ENCODE data around the gene UNK. TPM values are rescaled to one million over a fixed set of nuclear protein-coding genes. Genes with fewer than 3 reads are reported as not detected.
A peak's percentile ranks its signal among the peaks of the same experiment; 100 is the strongest.

The UNK gene
- total RNA-seq, 1 experiment from 2014 or later: 16.0 TPM

DNA sequence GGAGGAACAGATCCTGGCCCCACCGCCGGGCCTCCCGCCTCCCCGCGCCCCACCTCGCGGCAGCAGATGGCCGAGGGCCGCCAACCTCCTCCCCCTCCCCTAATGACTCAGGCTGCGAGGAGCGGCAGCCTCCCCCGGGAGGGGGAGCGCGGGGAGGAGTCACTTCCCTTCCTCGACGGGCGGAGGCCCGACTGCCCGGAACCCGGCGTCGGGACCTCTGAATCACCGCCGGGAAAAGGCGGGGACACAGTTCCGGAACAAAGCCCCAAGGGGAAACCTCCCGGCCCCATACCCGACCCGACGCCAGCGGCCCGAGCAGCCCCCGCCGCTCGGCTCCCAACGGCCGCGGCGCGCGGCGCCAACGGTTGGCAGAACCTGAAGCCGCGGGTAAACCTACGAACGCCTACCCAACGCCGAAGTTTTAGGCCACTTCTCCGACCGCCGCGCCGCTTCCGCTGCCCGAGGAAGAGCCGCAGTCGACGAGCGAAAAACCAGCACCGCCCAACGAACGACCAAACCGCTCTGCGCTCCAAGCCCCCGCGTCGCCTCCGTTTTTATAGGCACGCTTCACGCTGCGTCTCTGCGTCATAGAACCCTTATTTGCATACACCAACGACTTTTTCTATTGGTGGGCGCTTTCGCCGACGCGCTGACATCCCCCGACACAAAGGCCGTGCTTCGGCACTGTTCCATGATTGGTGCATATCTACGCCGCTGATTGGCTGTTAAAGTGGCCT, 5.2 kb upstream of the UNK start:
- Histone ChIP-seq H3K36me3 (peaks cover 44% of the 10 kb centered on the region), H3K9me3 (no peaks in the 10 kb centered on the region), H3K4me3 (peak overlapping the region; percentile 69), H3K27me3 (no peaks in the 10 kb centered on the region)
- peak; percentile 98 for DNase-seq

GRCh38 chr17:75779987-75780889, 4.4 kb upstream of the UNK start:
- H3K27me3 ChIP-seq: no peaks in the 10 kb centered on the region
- no peak for DNase-seq
- peak overlapping the region; percentile 9 for H3K4me3 ChIP-seq
- no peaks in the 10 kb centered on the region for H3K9me3 ChIP-seq
- H3K36me3 ChIP-seq: peaks cover 39% of the 10 kb centered on the region

- DNase-seq: no peak
- Histone ChIP-seq H3K27me3 (no peaks in the 10 kb centered on the region), H3K9me3 (no peaks in the 10 kb centered on the region), H3K4me3 (peak overlapping the region; percentile 21), H3K36me3 (peaks cover 9% of the 10 kb centered on the region)
Measured at GRCh38 chr17:75783069-75783783, 1.4 kb upstream of the UNK start.

GRCh38 chr17:75783803-75784472, 668 bp upstream of the UNK start:
- Histone ChIP-seq H3K36me3 (peaks cover 2% of the 10 kb centered on the region), H3K4me3 (peak overlapping the region; percentile 95), H3K9me3 (no peaks in the 10 kb centered on the region), H3K27me3 (no peaks in the 10 kb centered on the region)
- DNase-seq: no peak

- Histone ChIP-seq H3K9me3 (no peaks in the 10 kb centered on the region), H3K36me3 (peaks cover 5% of the 10 kb centered on the region), H3K27me3 (no peaks in the 10 kb centered on the region), H3K4me3 (peak overlapping the region; percentile 95)
- peak; percentile 94 for DNase-seq
Measured at GRCh38 chr17:75785016-75785890, 647 bp downstream of the UNK start.

DNA sequence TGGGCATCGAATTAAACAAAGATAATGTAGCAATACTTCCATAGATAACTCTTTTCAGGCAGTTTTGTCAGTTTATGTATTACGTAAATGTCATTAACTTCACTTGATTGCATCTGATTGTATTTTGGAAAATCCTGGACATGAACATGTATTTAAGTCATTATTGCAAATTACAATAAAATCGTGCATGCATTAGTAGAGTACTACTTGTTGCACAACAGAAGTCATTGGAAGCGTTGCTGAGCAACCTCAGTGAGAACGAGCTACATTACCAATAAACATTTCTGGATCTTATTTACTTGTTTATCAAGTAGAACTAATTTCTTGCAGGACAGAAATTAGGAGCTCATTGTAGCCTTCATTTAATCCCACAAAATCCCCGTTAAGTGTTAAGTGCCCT, 6.6 kb downstream of the UNK start:
- no peaks in the 10 kb centered on the region for H3K27me3 ChIP-seq
- DNase-seq: no peak

DNA sequence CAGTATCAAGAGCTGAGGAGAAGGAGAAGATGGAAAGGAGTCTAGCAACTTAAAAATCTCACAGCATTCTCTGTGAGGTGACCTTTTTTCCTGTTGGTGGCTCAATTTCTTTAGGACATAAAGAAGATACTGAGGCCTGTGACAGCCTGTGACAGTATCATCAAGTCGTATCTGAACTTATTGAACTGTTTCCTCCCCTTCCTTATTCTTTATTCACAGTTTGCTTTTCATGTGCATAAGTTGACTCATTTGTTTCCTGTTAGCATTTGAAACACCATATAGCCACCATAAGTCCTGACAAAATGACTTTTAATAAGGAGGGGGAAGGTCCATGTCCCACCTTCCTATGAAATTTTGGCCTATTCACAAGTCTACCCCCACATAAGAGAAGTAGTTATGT, 8.9 kb downstream of the UNK start:
- no peaks in the 10 kb centered on the region for H3K9me3 ChIP-seq
- H3K36me3 ChIP-seq: peaks cover 61% of the 10 kb centered on the region
- DNase-seq: no peak
- H3K27me3 ChIP-seq: no peaks in the 10 kb centered on the region
- H3K4me3 ChIP-seq: no peak overlapping the region

More for the DNA sequence above, 6.6 kb downstream of the UNK start:
- H3K36me3 ChIP-seq: peaks cover 47% of the 10 kb centered on the region
- no peak overlapping the region for H3K4me3 ChIP-seq
- no peaks in the 10 kb centered on the region for H3K9me3 ChIP-seq

DNA sequence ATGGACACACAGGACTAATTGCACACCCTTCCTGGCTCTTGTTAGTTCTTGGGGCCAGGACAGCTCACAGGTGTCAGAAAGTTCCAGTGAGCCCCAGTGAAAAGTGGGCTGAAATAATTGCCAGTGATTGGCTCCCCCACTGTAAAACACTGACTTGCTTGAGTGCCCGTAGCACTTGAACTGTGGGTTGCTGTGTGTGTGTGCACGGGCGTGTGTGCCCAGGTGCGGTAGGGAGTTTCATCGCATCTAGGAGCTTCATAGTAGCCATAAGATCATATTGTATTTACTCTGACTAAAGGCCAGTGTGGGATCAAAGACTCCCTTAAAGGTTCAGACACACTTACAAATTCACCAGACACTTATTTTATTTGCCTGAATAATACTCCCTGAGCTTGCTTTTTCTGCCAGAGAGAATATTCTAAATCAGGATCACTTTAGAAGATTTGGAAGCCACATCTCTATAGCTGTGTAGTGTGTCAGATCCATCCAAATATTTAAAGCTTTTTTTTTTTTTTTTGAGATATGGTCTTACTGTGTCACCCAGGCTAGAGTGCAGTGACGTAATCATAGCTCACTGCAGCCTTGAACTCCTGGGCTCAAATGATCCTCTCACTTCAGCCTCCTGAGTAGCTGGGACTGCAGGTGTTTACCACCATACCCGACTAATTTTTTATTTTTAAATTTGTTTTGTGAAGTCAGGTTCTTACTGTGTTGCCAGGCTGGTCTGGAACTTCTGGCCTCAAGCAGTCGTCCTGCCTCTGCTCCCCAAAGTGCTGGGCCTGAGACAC, 11.4 kb downstream of the UNK start:
- Histone ChIP-seq H3K4me3 (no peak overlapping the region), H3K9me3 (no peaks in the 10 kb centered on the region), H3K36me3 (peaks cover 61% of the 10 kb centered on the region), H3K27me3 (no peaks in the 10 kb centered on the region)
- DNase-seq: no peak

DNA sequence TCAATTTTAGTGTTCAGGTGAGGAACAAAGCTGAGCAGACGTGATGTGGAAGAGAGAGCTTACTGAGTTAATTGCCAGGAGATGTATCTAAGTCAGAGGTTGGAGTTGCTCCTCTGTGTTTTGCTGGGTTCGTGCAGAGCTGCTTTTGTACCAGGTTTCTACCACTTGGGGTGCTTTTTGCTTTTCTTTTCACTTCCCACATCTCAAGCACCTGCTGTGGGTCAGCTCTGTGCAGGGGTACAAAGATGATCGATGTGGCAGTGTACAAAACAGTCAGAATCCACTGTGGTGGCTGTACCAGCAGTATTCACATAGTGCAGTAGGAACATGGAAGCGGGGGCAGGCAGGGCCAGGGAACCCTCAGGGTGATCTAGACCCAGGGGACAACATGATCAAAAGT, 14.8 kb downstream of the UNK start:
- H3K9me3 ChIP-seq: no peaks in the 10 kb centered on the region
- DNase-seq: no peak
- H3K27me3 ChIP-seq: no peaks in the 10 kb centered on the region
- peaks cover 39% of the 10 kb centered on the region for H3K36me3 ChIP-seq
- no peak overlapping the region for H3K4me3 ChIP-seq

DNA sequence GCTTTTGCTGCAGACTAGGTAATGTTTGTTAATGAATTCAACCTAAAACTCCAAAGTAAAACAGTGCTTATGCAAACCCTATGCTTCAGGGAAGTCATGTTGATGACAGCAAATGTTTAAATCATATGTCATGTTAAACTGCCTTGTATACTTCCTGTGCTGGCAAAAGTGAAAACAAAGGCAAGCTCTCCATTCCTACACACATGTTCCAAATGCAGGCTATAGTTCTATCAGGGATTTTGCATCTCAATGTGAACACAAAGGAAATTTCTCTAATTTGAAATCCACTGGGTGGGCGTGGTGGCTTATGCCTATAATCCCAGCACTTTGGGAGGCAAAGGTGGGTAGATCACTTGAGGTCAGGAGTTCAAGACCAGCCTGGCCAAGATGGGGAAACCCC, 19.3 kb downstream of the UNK start:
- Histone ChIP-seq H3K27me3 (no peaks in the 10 kb centered on the region), H3K9me3 (no peaks in the 10 kb centered on the region), H3K36me3 (peaks cover 21% of the 10 kb centered on the region), H3K4me3 (no peak overlapping the region)
- no peak for DNase-seq

GRCh38 chr17:75806822-75807500, 22.4 kb downstream of the UNK start:
- DNase-seq: no peak
- no peak overlapping the region for H3K4me3 ChIP-seq
- no peaks in the 10 kb centered on the region for H3K9me3 ChIP-seq
- no peaks in the 10 kb centered on the region for H3K27me3 ChIP-seq
- H3K36me3 ChIP-seq: peaks cover 38% of the 10 kb centered on the region

DNA sequence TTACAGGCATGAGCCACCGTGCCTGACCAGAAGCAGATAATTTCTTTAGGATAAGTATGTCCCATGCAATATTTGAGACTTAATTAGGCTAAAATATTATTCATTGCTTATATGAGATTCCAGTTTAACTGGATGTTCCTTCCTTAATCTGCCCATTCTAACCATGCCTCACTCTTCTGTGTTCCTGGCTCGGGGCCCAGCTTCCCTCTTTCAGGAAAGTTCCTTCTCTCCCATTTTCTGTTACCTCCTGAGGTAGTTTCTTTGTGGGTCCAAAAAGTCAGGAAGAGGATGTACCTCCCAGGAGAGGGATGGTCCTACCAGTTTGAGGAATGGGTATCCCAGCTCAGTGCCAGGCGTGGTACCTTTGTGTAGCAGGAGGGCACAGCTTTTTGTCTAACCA, 23.3 kb downstream of the UNK start:
- Histone ChIP-seq H3K36me3 (peaks cover 42% of the 10 kb centered on the region), H3K27me3 (no peaks in the 10 kb centered on the region), H3K9me3 (no peaks in the 10 kb centered on the region), H3K4me3 (no peak overlapping the region)
- no peak for DNase-seq

- no peak overlapping the region for H3K4me3 ChIP-seq
- peaks cover 49% of the 10 kb centered on the region for H3K36me3 ChIP-seq
- DNase-seq: no peak
- H3K27me3 ChIP-seq: no peaks in the 10 kb centered on the region
- no peaks in the 10 kb centered on the region for H3K9me3 ChIP-seq
Measured at GRCh38 chr17:75808549-75808904, 23.9 kb downstream of the UNK start.

DNA sequence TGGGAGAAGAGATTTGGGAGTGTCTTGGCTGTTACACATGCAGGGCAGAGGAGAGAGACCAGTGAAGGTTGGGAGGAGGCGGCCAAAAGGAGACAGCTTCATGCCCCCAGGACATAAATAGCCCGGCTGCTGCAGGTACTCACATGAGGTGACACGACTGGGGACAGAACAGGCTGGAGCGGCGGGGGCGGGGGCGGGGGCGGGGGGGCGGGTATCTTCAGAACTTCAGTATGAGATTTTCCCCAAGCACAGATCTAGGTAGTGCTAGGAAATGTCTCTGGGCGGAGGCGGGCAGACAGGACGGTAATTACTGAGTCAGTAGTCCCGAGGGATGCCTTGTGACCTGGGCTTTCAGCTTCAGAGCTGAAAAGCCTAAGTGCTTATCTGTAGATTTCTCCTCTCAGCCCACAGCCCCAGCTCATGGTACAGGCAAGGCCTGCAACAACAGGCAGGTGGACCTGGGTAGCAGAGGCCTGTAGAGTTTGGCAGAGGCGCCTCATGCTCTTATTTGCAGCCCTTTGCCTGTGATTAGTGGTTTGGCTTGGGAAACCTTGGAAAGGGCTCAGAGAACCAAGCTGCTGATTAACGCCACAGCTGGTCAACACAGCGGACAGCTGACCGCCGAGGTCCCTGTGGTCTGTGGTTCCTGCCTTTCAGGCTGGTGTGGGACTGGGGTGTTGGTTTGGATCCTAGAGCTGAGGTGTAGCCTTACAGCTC, 24.5 kb downstream of the UNK start:
- Histone ChIP-seq H3K27me3 (no peaks in the 10 kb centered on the region), H3K36me3 (peaks cover 51% of the 10 kb centered on the region), H3K4me3 (no peak overlapping the region), H3K9me3 (no peaks in the 10 kb centered on the region)
- no peak for DNase-seq
